GM18508 (cell line): ENCODE data around the gene CTNNBL1.
"Not testable (repeated sequence)": the region's sequence is repeated elsewhere in the genome, so short reads cannot be mapped to it uniquely, and the experiment has no call there.

Experiments
- ATAC-seq: cut with Tn5 transposase; IDR thresholded peaks from one replicate; pipeline ENCODE4 v1.9.1; 2021; ENCODE audit warnings: moderate number of reproducible peaks; ENCODE audit not compliant: insufficient read depth, unreplicated experiment

Gene CTNNBL1

GRCh38 chr20:37845878-37846277 is 152.0 kb downstream of the CTNNBL1 start:
- ATAC-seq = no peak

GRCh38 chr20:37846573-37846972 is 152.7 kb downstream of the CTNNBL1 start:
- no peak for ATAC-seq

GRCh38 chr20:37848706-37849105 is 154.9 kb downstream of the CTNNBL1 start:
- no peak for ATAC-seq

GRCh38 chr20:37849156-37849555 is 155.3 kb downstream of the CTNNBL1 start:
- ATAC-seq = no peak

- no peak for ATAC-seq
Observed at GRCh38 chr20:37849566-37849965, 155.7 kb downstream of the CTNNBL1 start.

GRCh38 chr20:37850036-37850592 is 156.3 kb downstream of the CTNNBL1 start:
- ATAC-seq = no peak

GRCh38 chr20:37850724-37851355 is 157.0 kb downstream of the CTNNBL1 start:
- no peak for ATAC-seq

- ATAC-seq = no peak
Observed at GRCh38 chr20:37852666-37853065, 158.8 kb downstream of the CTNNBL1 start.

GRCh38 chr20:37853823-37854375 is 160.1 kb downstream of the CTNNBL1 start:
- no peak for ATAC-seq

- not testable (repeated sequence) for ATAC-seq
Observed at GRCh38 chr20:37856034-37856433, 162.2 kb downstream of the CTNNBL1 start.

GRCh38 chr20:37856932-37857660 is 163.3 kb downstream of the CTNNBL1 start:
- ATAC-seq = no peak

GRCh38 chr20:37859406-37860171 is 165.8 kb downstream of the CTNNBL1 start:
- no peak for ATAC-seq

GRCh38 chr20:37863289-37863688 is 169.5 kb downstream of the CTNNBL1 start:
- no peak for ATAC-seq

GRCh38 chr20:37864298-37864697 is 170.5 kb downstream of the CTNNBL1 start:
- no peak for ATAC-seq

- no peak for ATAC-seq
Observed at GRCh38 chr20:37866051-37866450, 172.2 kb downstream of the CTNNBL1 start.

- ATAC-seq = no peak
Observed at GRCh38 chr20:37867289-37868195, 173.7 kb downstream of the CTNNBL1 start.

GRCh38 chr20:37868851-37869333 is 175.1 kb downstream of the CTNNBL1 start:
- ATAC-seq = no peak

GRCh38 chr20:37869334-37869861 is 175.6 kb downstream of the CTNNBL1 start:
- no peak for ATAC-seq

GRCh38 chr20:37870294-37870693 is 176.5 kb downstream of the CTNNBL1 start:
- no peak for ATAC-seq
